G401 (cell line): ENCODE results near the gene SEMA5B. TPM values are rescaled to one million over a fixed set of nuclear protein-coding genes. Genes with fewer than 3 reads are reported as not detected.
A peak's percentile ranks its signal among the peaks of the same experiment; 100 is the strongest.

Experiments used
- DNase-seq: peaks from one replicate; pipeline ENCODE4 v3.0.0-alpha.2; 2015; ENCODE audit warnings: low spot score
- in situ Hi-C: cut with HindIII; loops from 2 replicates; pipeline ENCODE4 v1.10.0; 2016; ENCODE audit warnings: low sequenced_read_pairs, mixed read lengths
- total RNA-seq: library from RNA; depleted of rRNA; stranded (reverse); fragments of >200 nt; shearing (Covaris generic); gene quantifications from 2 replicates; pipeline ENCODE4 v1.2.3, GENCODE V29; 2014; rRNA removed

SEMA5B gene
- total RNA-seq, 1 experiment from 2014 or later, result 0.03 TPM

DNA sequence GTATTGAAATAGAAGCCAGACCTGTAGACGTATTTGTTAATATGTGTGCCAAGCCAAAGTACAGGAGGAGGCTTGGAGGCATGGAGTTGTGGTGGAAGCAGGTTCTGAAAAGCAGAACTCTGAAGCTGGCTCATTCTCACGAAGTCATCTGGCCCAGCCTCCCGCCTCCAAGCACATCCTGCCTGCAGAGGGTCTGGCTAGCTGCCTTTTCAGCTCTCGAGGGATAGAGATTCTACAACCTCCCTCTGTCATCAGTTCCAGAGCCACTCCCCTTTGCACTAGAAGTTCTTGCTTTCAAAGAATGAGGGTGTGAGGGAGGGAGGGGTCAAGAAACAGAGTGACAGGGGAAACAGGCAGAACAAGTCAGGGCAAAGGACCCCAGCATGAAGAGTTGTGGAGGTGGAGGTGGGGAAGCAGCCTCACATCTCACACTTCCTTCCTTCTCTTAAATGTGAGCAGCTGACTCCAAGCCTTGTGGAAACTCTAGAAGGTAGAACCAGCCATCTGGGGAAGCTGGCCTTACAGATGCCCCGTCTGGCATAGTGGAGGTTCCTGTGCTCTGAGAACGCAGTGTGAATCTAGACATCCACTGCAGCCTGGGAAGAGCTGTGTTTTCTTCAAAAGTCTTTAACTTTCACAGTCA is 137.4 kb downstream of the SEMA5B start:
- peak; percentile 29 for DNase-seq
- in situ Hi-C loops, result no loop called here

DNA sequence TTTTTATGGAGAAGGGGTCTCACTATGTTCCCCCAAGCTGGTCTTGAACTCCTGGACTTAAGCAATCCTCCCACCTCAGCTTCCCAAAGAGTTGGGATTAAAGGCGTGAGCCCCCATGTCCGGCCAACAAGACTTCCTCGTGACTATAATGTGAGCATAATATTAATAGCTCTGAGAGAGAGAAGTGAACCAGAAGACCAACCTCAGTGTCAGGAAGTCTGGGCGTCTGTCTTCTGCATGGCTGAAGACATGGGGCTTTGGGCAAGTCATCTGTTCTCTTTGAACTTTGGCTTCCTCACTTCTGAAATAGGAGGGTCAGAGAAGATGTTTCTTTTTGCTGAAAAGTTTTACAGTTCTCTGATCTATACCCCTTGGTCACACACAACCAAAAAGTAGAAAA is 140.6 kb downstream of the SEMA5B start:
- no peak for DNase-seq
- in situ Hi-C loops, result no loop called here

DNA sequence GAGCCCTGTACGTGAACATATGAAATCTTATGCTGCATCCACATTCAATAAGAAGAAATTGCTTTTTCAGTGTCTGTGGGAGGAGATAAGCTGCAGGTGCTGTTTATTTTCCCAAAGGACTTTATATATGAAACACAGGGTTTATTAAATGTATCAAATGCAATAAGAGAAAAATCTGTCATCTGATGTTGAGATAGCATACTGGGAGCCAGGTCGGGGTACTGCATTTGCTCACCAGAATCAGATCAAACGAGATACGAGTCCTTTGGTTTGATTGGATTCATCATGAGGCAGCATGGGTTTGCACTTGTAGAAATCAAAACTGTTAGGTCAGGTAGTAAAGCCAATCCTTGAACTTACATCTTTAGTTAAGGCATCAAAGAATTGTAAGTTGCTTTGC is 141.3 kb downstream of the SEMA5B start:
- DNase-seq, result no peak
- in situ Hi-C loops, result no loop called here

DNA sequence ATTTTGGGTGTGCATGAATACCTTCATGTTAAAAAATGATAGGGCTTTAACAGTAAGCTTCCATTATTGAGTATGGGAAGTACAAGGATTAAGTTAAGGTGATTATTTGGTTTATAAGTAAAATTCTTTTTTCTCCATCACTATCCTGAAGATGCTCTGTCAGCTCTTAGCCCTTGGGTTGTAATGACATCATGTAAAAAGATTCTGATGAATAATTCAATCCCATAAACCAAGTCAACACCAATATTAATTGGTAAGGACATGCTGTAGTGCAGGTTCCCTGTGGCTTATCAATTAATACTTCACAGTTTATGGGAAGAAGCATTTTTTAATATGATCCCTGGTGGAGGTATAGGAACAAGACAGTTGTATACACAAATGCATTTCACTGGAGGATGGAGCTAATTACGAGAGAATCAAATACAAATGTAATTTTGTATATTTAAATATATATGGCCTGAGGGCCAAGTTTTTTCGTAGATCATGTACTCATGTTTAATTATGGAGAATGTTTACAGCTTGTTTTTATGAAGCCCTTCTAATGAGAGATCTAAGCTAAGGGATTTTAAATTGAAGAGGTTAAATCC is 145.1 kb downstream of the SEMA5B start:
- in situ Hi-C loops, result no loop called here
- DNase-seq, result no peak

DNA sequence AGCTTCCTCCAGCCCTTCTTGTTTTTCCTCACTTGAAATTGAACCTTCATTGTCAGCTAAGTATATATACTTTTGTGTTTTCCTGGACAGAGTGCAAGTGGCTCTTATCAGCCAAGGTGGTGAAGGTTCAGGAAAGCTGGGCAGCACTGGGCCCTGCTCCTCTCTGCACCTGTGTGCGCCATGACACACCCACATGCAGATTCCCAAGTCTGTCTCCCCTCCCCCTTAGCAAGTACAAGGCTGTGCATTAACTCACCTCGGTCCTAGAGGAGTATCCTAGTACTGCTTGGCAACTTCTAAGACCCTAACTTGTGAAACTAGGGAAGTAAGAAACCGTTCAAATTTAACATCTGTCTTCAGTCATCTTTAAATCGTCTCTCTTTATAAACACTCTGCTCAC is 146.9 kb downstream of the SEMA5B start:
- in situ Hi-C loops, result no loop called here
- DNase-seq, result no peak

DNA sequence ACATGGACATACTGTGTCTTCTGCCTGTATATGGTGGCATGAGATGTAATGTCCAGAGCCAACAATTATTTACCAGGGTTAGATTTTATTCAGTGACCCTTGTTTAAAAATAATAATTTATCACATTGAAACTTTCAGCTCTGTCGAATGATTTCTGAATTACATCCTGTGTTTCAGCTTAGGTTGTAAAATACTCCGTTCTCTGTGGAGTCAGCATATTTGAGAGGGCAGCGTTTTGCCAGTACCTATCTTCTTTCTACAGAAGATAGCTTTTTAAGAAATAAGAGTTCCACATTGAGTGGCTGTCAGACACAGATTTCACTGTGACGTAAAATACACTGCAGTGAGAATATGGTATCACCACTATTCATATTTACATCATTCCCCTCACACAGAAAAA is 147.4 kb downstream of the SEMA5B start:
- DNase-seq, result no peak
- in situ Hi-C loops, result no loop called here

DNA sequence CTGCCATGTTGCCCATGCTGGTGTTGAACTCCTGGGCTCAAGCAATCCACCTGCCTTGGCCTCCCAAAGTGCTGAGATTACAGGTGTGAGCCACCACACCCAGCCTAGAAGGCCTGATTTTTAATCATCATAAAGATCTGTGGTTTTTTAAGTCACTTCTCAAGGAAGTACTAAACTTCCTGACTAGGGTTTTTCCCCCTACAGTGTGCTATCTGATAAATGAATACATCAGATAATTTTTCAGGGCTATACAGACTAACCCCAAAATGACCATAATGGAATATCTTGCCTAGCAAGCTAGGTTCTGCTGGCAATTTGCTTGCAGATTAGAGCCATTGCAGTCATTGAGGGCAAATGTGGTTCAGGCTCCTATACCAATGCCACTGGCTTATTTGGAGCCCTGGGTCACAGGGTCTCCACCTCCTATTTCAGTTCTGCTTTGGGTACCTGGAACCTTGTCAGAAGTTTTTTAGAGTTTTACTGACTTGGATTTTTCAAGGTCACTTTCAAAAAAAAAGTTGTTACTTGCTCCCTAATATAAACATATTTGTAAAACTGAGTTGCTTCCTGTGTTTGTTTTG is 151.9 kb downstream of the SEMA5B start:
- in situ Hi-C loops, result no loop called here
- no peak for DNase-seq

DNA sequence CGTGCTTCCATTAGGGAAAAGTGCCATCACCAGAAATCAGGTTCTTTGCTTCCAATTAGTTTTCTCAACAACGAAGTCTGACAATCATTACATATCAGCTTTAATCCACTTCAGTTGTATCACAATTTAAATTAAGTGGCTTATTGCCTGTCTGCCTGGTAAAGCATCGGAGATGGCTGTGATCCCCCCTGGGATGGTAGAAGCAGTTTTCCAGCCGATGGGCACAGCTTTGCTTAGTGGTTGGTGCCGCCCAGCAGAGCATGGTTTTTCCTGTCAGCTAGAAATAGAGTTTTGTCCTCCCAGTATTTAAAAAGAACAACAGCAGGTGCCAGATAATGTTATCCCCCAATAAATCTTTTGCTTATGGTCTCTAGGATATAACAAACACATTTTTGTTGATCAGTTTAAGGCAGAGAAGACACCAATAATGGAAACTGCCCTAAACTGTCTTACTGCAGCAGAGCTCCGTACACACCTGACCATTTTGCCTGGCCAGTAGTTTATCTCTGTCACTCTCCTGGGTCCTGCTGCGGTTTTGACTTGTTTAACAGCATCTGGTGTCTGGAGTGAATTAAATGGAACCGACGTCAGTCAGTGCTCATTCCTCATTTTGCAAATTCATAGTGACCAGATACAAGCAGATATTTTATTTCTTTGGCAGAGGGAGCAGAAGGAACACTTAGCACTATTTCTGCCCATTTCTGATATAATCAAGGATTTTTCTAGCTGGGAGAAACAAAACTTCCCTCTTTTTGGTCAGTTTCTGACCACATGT is 153.6 kb downstream of the SEMA5B start:
- in situ Hi-C loops, result no loop called here
- no peak for DNase-seq

DNA sequence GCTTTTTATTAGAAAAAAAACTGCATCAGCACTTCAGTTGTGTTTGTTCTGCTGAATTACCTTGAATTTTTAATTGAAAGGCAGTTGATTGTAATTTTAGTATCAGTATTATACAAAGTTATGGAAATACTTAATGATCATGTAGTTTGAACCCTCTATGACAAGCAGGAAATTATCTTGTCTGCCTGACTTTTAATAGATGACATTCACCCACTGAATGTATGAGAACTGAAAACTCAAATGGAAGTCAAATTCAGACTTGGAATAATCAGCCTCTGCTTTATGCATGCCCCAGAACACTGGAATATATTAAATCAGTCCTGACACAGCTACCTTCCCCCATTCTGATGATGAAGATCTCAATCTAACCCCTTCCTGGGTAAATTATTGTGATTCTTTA is 159.2 kb downstream of the SEMA5B start:
- in situ Hi-C loops, result no loop called here

DNA sequence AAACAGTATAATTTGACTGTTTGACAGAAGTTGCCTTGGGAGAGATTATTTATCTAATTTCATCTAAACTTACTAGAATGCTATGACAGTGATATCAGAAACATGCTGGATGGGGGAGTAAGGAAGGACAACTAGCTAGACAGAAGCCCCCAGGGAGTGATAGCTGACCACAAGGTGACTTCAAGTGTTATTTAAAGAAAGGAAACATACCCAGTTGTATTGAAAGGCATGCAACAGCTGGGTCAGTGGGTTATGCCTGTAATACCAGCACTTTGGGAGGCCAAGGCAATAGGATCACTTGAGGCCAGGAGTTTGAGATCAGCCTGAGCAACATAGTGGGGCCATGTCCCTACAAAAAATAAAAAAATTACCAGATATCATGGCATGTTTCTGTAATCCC is 163.1 kb downstream of the SEMA5B start:
- in situ Hi-C loops, result no loop called here
- no peak for DNase-seq

More for the DNA sequence above, 159.2 kb downstream of the SEMA5B start:
- DNase-seq, result no peak

DNA sequence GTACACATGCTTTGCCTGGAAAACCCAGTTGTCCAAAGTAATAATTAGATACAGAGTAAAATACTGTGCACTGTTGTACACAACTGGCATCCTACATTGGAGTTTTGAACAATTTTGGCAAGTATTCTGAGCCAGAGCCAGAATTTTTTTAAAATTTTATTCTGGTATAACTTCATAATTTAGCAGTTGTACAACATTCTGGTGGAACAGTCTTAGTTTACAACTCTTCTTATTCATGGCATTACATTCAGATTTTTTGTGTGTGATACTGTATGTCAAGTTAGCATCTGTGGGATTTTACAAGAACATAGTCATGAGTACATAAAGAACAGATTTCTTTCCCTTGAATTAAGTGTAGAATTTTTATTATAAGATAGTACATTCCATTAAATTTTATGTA is 165.2 kb downstream of the SEMA5B start:
- no peak for DNase-seq
- in situ Hi-C loops, result no loop called here

Other genes starting within 250 kb of the SEMA5B start
- gene HSPBAP1, start 233.9 kb downstream of the SEMA5B start, total RNA-seq, result 5.7 and 12.3 TPM in 2 replicates
- gene SLC49A4, start 232.7 kb downstream of the SEMA5B start, total RNA-seq, result 17.9 and 18.2 TPM in 2 replicates
- 26.0 and 26.4 TPM in 2 replicates for gene PDIA5, start 39.3 kb upstream of the SEMA5B start, total RNA-seq
- gene SEC22A, start 174.2 kb upstream of the SEMA5B start, total RNA-seq, result 20.6 and 25.6 TPM in 2 replicates